NOMO-1 (cell line): Measurements from ENCODE around the gene GPHB5.
A peak's percentile ranks its signal among the peaks of the same experiment; 100 is the strongest.
"Not testable (repeated sequence)": the region's sequence is repeated elsewhere in the genome, so short reads cannot be mapped to it uniquely, and the experiment has no call there.

ENCODE experiments used
- DNase-seq, 2 experiments: peaks; one replicate each; lab custom pipeline; 2025; ENCODE audit not compliant: unreplicated experiment in 2 of 2; lab: John Stamatoyannopoulos, UW

The GPHB5 gene

GRCh38 chr14:63296060-63296563, 22.6 kb downstream of the GPHB5 start:
- DNase-seq, result no peak

- no peak for DNase-seq
Measured at GRCh38 chr14:63295231-63295685, 23.5 kb downstream of the GPHB5 start.

- DNase-seq, result no peak
Measured at GRCh38 chr14:63292805-63293204, 25.9 kb downstream of the GPHB5 start.

GRCh38 chr14:63290741-63291430, 27.8 kb downstream of the GPHB5 start:
- no peak for DNase-seq

GRCh38 chr14:63288853-63289252, 29.9 kb downstream of the GPHB5 start:
- DNase-seq, result no peak

- DNase-seq, result no peak
Measured at GRCh38 chr14:63287666-63288483, 30.9 kb downstream of the GPHB5 start.

GRCh38 chr14:63286071-63286470, 32.7 kb downstream of the GPHB5 start:
- no peak for DNase-seq

GRCh38 chr14:63283884-63284248, 34.9 kb downstream of the GPHB5 start:
- DNase-seq, result no peak

- no peak for DNase-seq
Measured at GRCh38 chr14:63282997-63283883, 35.5 kb downstream of the GPHB5 start.

GRCh38 chr14:63279933-63280332, 38.8 kb downstream of the GPHB5 start:
- DNase-seq, result not testable (repeated sequence)

GRCh38 chr14:63277591-63278183, 41.0 kb downstream of the GPHB5 start:
- no peak for DNase-seq

- peak in 1 of 2 experiments; percentile 21 for DNase-seq
Measured at GRCh38 chr14:63276492-63277342, 42.0 kb downstream of the GPHB5 start.

GRCh38 chr14:63276016-63276415, 42.7 kb downstream of the GPHB5 start:
- no peak for DNase-seq

- DNase-seq, result no peak
Measured at GRCh38 chr14:63275611-63276010, 43.1 kb downstream of the GPHB5 start.

- DNase-seq, result no peak
Measured at GRCh38 chr14:63273717-63274655, 44.7 kb downstream of the GPHB5 start.

- DNase-seq, result no peak
Measured at GRCh38 chr14:63273129-63273528, 45.6 kb downstream of the GPHB5 start.

- DNase-seq, result no peak
Measured at GRCh38 chr14:63269561-63270225, 49.0 kb downstream of the GPHB5 start.

GRCh38 chr14:63268771-63269170, 50.0 kb downstream of the GPHB5 start:
- DNase-seq, result no peak
